Neural cell (in vitro differentiated cells): ENCODE measurements around the gene SSC5D.

Experiments
- CTCF ChIP-seq: fragments of 450-650 bp; IDR thresholded peaks from 2 replicates; pipeline ENCODE4 v1.5.1; 2014; ENCODE audit warnings: antibody characterized with exemption, mild to moderate bottlenecking, moderate library complexity; ENCODE audit not compliant: poor library complexity, severe bottlenecking
- EZH2 ChIP-seq: fragments of 200-600, 300-800 bp; shearing (Covaris generic), sonication (generic); IDR thresholded peaks from 2 replicates; pipeline ENCODE4 v1.6.1; 2014; ENCODE audit warnings: antibody characterized with exemption, low read length, borderline replicate concordance, mild to moderate bottlenecking; ENCODE audit not compliant: insufficient read depth, poor library complexity, severe bottlenecking
- POLR2AphosphoS5 ChIP-seq: IDR thresholded peaks from 2 replicates; pipeline ENCODE4 v1.6.1; 2012
- RAD21 ChIP-seq: fragments of 450-650 bp; conservative IDR thresholded peaks from 2 replicates; pipeline ENCODE4 v1.6.1; 2014; ENCODE audit warnings: antibody characterized with exemption, mild to moderate bottlenecking, moderate library complexity
- SMC3 ChIP-seq: fragments of 450-650 bp; conservative IDR thresholded peaks from 2 replicates; pipeline ENCODE4 v1.6.1; 2014; ENCODE audit warnings: antibody characterized with exemption, mild to moderate bottlenecking, moderate library complexity; ENCODE audit not compliant: poor library complexity
- TAF1 ChIP-seq: IDR thresholded peaks from 2 replicates; pipeline ENCODE4 v1.6.1; 2012; ENCODE audit warnings: low read depth

GRCh38 chr19:55544014-55544413, 55.8 kb downstream of the SSC5D start:
- no peak for TF ChIP-seq SMC3
- no peak for TF ChIP-seq CTCF
- TF ChIP-seq TAF1: no peak
- no peak for TF ChIP-seq POLR2AphosphoS5
- no peak for TF ChIP-seq EZH2
- TF ChIP-seq RAD21: no peak
